Karpas-422 (cell line): Measurements from ENCODE around the gene CARS2. TPM values are rescaled to one million over a fixed set of nuclear protein-coding genes. Genes with fewer than 3 reads are reported as not detected.

ENCODE experiments used
- DNase-seq: peaks from one replicate; pipeline ENCODE4 v3.0.0-alpha.2; 2015
- H2AFZ ChIP-seq: fragments of 200-600 bp; sonication (generic); 2 replicates; pipeline ENCODE4 v1.6.1; 2014; ENCODE audit warnings: antibody characterized with exemption, low read length, mixed read lengths
- H3K27ac ChIP-seq: fragments of 200-600 bp; sonication (generic); 2 replicates; pipeline ENCODE4 v1.5.1; 2014; ENCODE audit warnings: mild to moderate bottlenecking, low read length, moderate library complexity
- H3K27me3 ChIP-seq: fragments of 200-600 bp; sonication (generic); 2 replicates; pipeline ENCODE4 v1.6.1; 2014; ENCODE audit warnings: low read length, mixed read lengths
- H3K36me3 ChIP-seq: fragments of 200-600 bp; sonication (generic); 2 replicates; pipeline ENCODE4 v1.6.1; 2014; ENCODE audit warnings: low read length, mixed read lengths; ENCODE audit not compliant: insufficient read depth
- H3K4me1 ChIP-seq: fragments of 200-600 bp; sonication (generic); 2 replicates; pipeline ENCODE4 v1.6.1; 2014; ENCODE audit warnings: mild to moderate bottlenecking, low read length, mixed read lengths
- H3K4me2 ChIP-seq: fragments of 200-600 bp; sonication (generic); 2 replicates; pipeline ENCODE4 v1.6.1; 2014; ENCODE audit warnings: low read length, low read depth, mild to moderate bottlenecking; ENCODE audit not compliant: poor library complexity, severe bottlenecking
- H3K4me3 ChIP-seq: fragments of 200-600 bp; sonication (generic); 2 replicates; pipeline ENCODE4 v1.5.1; 2014; ENCODE audit warnings: mild to moderate bottlenecking, antibody characterized with exemption, low read length, mixed read lengths
- H3K79me2 ChIP-seq: fragments of 200-600 bp; sonication (generic); 2 replicates; pipeline ENCODE4 v1.6.1; 2014; ENCODE audit warnings: mild to moderate bottlenecking, low read length, mixed read lengths
- H3K9ac ChIP-seq: fragments of 200-600 bp; sonication (generic); 2 replicates; pipeline ENCODE4 v1.6.0; 2014; ENCODE audit warnings: low read length
- H3K9me2 ChIP-seq: fragments of 200-600 bp; sonication (generic), shearing (Covaris generic); replicated peaks from 2 replicates; pipeline ENCODE4 v1.6.0; 2014; ENCODE audit warnings: mild to moderate bottlenecking, low read length, moderate library complexity; ENCODE audit not compliant: insufficient read depth
- H3K9me3 ChIP-seq: fragments of 300-700, 200-600 bp; sonication (generic); 2 replicates; pipeline ENCODE4 v1.6.1; 2014; ENCODE audit warnings: low read length, mixed read lengths
- H4K20me1 ChIP-seq: fragments of 200-600 bp; sonication (generic); 2 replicates; pipeline ENCODE4 v1.6.1; 2014; ENCODE audit warnings: mild to moderate bottlenecking, antibody characterized with exemption, low read length, low read depth; ENCODE audit not compliant: insufficient read depth
- total RNA-seq: library from RNA; depleted of rRNA; stranded (reverse); fragments of >200 nt; shearing (Covaris generic); gene quantifications from 2 replicates; pipeline ENCODE4 v1.2.3, GENCODE V29; 2014; ENCODE audit warnings: low replicate concordance; rRNA removed

CARS2 gene, protein sequence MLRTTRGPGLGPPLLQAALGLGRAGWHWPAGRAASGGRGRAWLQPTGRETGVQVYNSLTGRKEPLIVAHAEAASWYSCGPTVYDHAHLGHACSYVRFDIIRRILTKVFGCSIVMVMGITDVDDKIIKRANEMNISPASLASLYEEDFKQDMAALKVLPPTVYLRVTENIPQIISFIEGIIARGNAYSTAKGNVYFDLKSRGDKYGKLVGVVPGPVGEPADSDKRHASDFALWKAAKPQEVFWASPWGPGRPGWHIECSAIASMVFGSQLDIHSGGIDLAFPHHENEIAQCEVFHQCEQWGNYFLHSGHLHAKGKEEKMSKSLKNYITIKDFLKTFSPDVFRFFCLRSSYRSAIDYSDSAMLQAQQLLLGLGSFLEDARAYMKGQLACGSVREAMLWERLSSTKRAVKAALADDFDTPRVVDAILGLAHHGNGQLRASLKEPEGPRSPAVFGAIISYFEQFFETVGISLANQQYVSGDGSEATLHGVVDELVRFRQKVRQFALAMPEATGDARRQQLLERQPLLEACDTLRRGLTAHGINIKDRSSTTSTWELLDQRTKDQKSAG
- total RNA-seq = 48.2 and 102 TPM in 2 replicates

DNA sequence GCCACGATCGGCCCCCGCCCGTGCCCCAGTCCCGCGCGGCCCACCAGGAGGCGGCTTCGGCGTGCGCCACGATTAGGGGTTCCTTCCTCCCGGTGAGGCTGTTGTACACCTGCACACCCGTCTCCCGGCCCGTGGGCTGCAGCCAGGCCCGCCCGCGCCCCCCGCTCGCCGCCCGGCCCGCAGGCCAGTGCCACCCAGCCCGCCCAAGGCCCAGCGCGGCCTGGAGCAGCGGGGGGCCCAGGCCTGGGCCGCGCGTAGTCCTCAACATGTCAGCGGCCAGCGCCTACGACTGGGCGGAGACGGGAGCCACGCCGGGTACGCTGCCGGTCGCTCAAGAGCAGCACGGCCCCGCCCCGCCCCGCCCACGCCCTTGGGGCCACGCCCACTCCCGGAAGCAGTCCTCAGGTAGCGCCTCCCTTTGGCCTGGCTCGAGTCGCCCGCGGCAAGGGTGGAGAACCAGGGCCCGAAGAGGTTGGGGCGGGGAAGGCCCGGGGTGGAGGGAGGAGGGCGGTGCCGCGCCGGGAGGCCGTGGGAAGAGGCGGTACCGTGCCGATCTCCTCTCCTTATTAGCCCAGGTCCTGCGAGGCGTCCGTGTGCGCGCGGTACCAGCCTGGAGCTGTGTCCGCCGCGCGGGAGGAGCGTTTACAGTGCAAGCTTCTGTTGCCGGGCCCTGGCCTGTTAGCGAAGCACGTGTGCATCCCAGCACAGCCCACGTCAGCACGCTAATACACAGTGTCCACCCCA, at the start of gene CARS2:
Gene CARS2, minus strand, starts transcription at position 291 of the 744 bp plus-strand sequence. Its CDS starts 23 bp downstream, at position 268.
- no peaks in the 10 kb centered on the region for H3K9me2 ChIP-seq
- peak within 1 kb of the TSS; percentile 67; the same call in 1 of the 2 replicates for H2AFZ ChIP-seq
- peak; percentile 99 for DNase-seq
- no peaks in the 10 kb centered on the region for H4K20me1 ChIP-seq
- H3K9me3 ChIP-seq = no peaks in the 10 kb centered on the region
- H3K4me2 ChIP-seq = peak within 1 kb of the TSS; percentile 93
- H3K36me3 ChIP-seq = peaks cover 18% of the 10 kb centered on the region; the same call in 1 of the 2 replicates
- H3K9ac ChIP-seq = peak within 1 kb of the TSS; percentile 97
- peak within 1 kb of the TSS; percentile 75 for H3K4me3 ChIP-seq
- H3K4me1 ChIP-seq = peaks cover 27% of the 10 kb centered on the region
- H3K27me3 ChIP-seq = no peaks in the 10 kb centered on the region
- peak within 1 kb of the TSS; percentile 37; the same call in 1 of the 2 replicates for H3K27ac ChIP-seq
- H3K79me2 ChIP-seq = peaks cover 46% of the 10 kb centered on the region

DNA sequence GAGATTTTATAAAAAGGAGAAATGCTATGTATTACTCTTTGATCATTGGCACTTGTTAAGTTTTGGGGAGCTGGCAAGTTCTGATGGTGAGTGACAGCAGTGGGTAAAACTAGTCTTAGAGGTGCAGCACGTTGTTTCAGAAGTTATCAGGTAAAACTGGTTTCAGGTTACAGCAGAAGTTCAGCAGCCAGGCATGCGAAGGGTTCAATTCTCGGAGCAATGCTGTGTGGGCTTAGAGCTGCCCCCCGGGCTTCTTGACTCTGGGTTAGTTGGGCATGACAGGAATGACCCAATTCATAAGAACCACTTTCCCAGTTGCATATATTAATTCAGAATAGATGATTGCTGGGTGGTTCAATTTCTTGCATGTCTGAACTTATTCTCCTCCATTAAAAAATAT, 42.4 kb upstream of the CARS2 start:
- H3K4me3 ChIP-seq = no peak overlapping the region
- DNase-seq = no peak
- no peaks in the 10 kb centered on the region for H3K9me2 ChIP-seq
- no peaks in the 10 kb centered on the region for H3K27me3 ChIP-seq
- H3K4me2 ChIP-seq = no peak overlapping the region
- no peaks in the 10 kb centered on the region for H3K79me2 ChIP-seq
- H3K9ac ChIP-seq = no peak overlapping the region
- no peaks in the 10 kb centered on the region for H3K36me3 ChIP-seq
- H3K4me1 ChIP-seq = no peaks in the 10 kb centered on the region
- no peaks in the 10 kb centered on the region for H4K20me1 ChIP-seq
- H2AFZ ChIP-seq = no peak overlapping the region
- H3K9me3 ChIP-seq = peaks cover 5% of the 10 kb centered on the region
- H3K27ac ChIP-seq = no peak overlapping the region

DNA sequence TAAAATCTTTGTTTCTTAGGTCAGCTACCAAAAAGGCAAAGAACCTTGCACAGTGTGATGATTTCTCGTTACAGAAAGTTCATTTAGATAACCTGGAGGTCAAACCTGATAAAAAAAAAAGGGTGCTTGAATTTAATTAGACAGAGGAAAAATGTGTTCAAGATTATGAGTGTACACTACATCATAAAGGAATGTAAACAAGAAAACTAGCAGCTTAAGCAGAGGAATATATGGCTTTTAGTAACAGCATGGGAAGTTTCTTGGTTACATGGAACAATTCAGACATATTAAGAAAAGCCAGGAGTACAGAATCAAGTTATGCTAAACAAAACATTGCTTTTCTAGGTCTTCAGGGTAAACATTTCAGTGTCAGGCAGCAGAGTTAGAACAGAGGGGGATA, 40.5 kb upstream of the CARS2 start:
- H3K79me2 ChIP-seq = no peaks in the 10 kb centered on the region
- no peak overlapping the region for H3K4me3 ChIP-seq
- no peak overlapping the region for H3K4me2 ChIP-seq
- peaks cover 5% of the 10 kb centered on the region for H3K9me3 ChIP-seq
- H4K20me1 ChIP-seq = no peaks in the 10 kb centered on the region
- no peak overlapping the region for H3K27ac ChIP-seq
- H3K27me3 ChIP-seq = no peaks in the 10 kb centered on the region
- no peak overlapping the region for H2AFZ ChIP-seq
- no peaks in the 10 kb centered on the region for H3K4me1 ChIP-seq
- no peaks in the 10 kb centered on the region for H3K9me2 ChIP-seq
- no peak for DNase-seq
- no peak overlapping the region for H3K9ac ChIP-seq
- no peaks in the 10 kb centered on the region for H3K36me3 ChIP-seq

DNA sequence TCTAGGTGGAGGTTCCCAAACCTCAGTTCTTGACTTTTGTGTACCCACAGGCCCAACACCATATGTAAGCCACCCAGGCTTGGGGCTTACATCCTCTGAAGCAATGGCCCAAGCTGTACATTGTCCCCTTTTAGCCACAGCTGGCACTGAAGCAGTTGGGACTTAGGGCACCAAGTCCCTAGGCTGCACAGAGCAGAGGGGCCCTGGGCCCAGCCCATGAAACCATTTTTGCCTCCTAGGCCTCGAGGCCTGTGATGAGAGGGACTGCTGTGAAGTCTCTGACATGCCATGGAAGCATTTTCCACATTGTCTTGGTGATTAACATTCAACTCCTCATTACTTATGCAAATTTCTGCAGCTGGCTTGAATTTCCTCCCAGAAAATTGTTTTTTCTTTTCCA, 37.8 kb upstream of the CARS2 start:
- Histone ChIP-seq H3K9me3 (peaks cover 5% of the 10 kb centered on the region), H3K27me3 (no peaks in the 10 kb centered on the region), H3K4me3 (no peak overlapping the region), H3K4me1 (no peaks in the 10 kb centered on the region), H3K4me2 (no peak overlapping the region), H3K9me2 (no peaks in the 10 kb centered on the region), H4K20me1 (no peaks in the 10 kb centered on the region), H3K9ac (no peak overlapping the region), H3K79me2 (no peaks in the 10 kb centered on the region), H3K36me3 (no peaks in the 10 kb centered on the region), H2AFZ (no peak overlapping the region), H3K27ac (no peak overlapping the region)
- DNase-seq = no peak

DNA sequence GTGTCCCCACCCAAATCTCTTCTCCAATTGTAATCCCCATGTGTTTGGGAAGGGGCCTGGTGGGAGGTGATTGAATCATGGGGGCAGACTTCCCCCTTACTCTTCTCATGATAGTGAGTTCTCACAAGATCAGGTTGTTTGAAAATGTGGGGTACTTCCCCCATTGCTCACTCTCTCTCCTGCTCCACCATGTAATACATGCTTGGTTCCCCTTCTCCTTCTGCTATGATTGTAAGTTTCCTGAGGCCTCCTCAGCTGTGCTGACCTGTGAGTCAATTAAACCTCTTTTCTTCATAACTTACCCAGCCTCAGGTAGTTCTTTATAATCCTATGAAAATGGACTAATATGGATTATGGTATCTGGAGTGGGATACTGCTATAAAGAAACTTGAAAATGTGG, 31.6 kb upstream of the CARS2 start:
- Histone ChIP-seq H3K27ac (no peak overlapping the region), H4K20me1 (no peaks in the 10 kb centered on the region), H3K27me3 (no peaks in the 10 kb centered on the region)

DNA sequence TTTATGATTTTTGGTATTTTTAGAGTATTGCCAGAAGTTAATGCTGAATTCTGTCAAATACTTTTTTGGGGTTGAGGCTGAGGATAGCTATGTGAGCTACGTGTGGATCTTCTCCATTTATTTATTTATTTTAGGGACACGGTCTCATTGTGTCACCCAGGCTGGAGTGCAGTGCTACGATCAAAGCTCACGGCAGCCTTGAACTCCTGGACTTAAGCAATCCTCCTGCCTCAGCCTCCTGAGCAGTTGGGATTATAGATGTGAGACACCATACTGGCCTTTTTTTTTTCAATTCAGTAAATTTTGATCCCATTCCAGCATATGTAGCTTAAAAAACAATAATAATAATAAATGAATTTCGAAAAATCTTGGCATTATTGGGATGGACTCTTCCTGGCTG, 28.6 kb upstream of the CARS2 start:
- no peak overlapping the region for H3K4me2 ChIP-seq
- H3K4me1 ChIP-seq = no peaks in the 10 kb centered on the region
- no peak overlapping the region for H3K4me3 ChIP-seq
- no peak overlapping the region for H3K27ac ChIP-seq
- no peaks in the 10 kb centered on the region for H3K9me3 ChIP-seq
- no peaks in the 10 kb centered on the region for H3K9me2 ChIP-seq
- DNase-seq = no peak
- no peaks in the 10 kb centered on the region for H4K20me1 ChIP-seq
- no peaks in the 10 kb centered on the region for H3K36me3 ChIP-seq
- no peaks in the 10 kb centered on the region for H3K27me3 ChIP-seq
- no peaks in the 10 kb centered on the region for H3K79me2 ChIP-seq
- H3K9ac ChIP-seq = no peak overlapping the region
- no peak overlapping the region for H2AFZ ChIP-seq

More for the DNA sequence above, 31.6 kb upstream of the CARS2 start:
- Histone ChIP-seq H3K4me2 (no peak overlapping the region), H3K9me2 (no peaks in the 10 kb centered on the region), H3K4me3 (no peak overlapping the region), H2AFZ (no peak overlapping the region), H3K9ac (no peak overlapping the region), H3K79me2 (no peaks in the 10 kb centered on the region), H3K9me3 (no peaks in the 10 kb centered on the region), H3K4me1 (no peaks in the 10 kb centered on the region), H3K36me3 (no peaks in the 10 kb centered on the region)
- DNase-seq = no peak

DNA sequence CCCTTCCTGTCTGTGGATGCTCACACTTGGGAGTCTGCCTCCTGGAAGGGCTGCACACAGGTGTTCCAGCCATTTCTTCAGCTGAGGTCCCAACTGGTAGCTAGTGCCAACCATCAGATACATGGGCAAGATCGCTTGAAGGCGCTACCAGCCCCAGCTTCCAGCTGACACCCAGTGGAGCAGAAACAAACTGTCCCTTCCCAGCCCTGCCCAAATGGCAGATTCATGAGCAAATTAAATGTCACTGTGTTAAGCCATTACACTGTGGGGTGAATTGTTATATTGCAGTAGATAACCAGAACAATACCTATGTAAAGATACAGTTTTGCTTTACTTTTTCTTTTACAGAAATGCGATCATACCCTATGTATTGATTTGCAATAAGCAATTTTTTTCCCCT, 25.2 kb upstream of the CARS2 start:
- Histone ChIP-seq H2AFZ (no peak overlapping the region), H3K4me3 (no peak overlapping the region)
- no peak for DNase-seq

DNA sequence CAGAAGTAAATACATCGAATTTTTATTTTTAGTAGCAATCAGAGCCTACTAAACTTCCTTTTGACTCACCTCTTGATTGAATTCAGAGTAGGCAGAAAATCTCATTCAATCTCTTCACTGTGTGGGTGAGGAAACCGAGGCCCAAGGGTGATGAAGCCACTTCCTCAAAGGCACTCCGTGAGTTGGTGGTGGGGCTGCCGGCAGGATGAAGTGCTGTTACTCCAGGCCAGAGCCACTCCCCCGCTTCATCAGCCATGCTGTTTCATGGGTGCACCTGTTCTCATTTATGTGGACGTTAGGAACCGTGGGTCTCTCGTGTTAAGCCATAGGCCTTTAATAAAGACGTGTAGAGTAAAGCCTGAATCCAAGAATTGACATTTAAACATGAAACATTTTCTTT, 20.8 kb upstream of the CARS2 start:
- Histone ChIP-seq H3K27ac (no peak overlapping the region), H4K20me1 (no peaks in the 10 kb centered on the region; the same call in 1 of the 2 replicates), H3K4me1 (no peaks in the 10 kb centered on the region), H3K4me2 (no peak overlapping the region), H3K36me3 (no peaks in the 10 kb centered on the region; the same call in 1 of the 2 replicates), H3K9me3 (no peaks in the 10 kb centered on the region), H3K27me3 (no peaks in the 10 kb centered on the region), H2AFZ (no peak overlapping the region), H3K9ac (no peak overlapping the region), H3K4me3 (no peak overlapping the region), H3K79me2 (peaks cover 13% of the 10 kb centered on the region; the same call in 1 of the 2 replicates), H3K9me2 (no peaks in the 10 kb centered on the region)
- peak; percentile 50 for DNase-seq

More for the DNA sequence above, 25.2 kb upstream of the CARS2 start:
- Histone ChIP-seq H3K9ac (no peak overlapping the region), H3K9me2 (no peaks in the 10 kb centered on the region), H3K4me1 (no peaks in the 10 kb centered on the region), H3K27ac (no peak overlapping the region), H4K20me1 (no peaks in the 10 kb centered on the region), H3K9me3 (no peaks in the 10 kb centered on the region), H3K36me3 (no peaks in the 10 kb centered on the region), H3K79me2 (no peaks in the 10 kb centered on the region), H3K4me2 (no peak overlapping the region), H3K27me3 (no peaks in the 10 kb centered on the region)
